ENCODE data around the gene HTT-AS. TPM values are rescaled to one million over a fixed set of nuclear protein-coding genes. Genes with fewer than 3 reads are reported as not detected.
"Not testable (repeated sequence)": the region's sequence is repeated elsewhere in the genome, so short reads cannot be mapped to it uniquely, and the experiment has no call there.

Gene HTT-AS
- total RNA-seq, 4 donors from 2014 or later, result not detected

GRCh38 chr4:3098346-3098745 lies 24.0 kb upstream of the HTT-AS start:
- Histone ChIP-seq H3K9me3 (no peaks in the 10 kb centered on the region), H3K4me3 (no peak overlapping the region), H3K27me3 (no peaks in the 10 kb centered on the region), H3K4me1 (no peaks in the 10 kb centered on the region), H3K27ac (replicated peaks in 1 of 4) (no peak overlapping the region), H3K36me3 (peaks cover 0 to 68% (median 55%) of the 10 kb centered on the region in 4 donors)
- WGBS, result 64% methylated on average over 2 of the region's 2 CpGs
- intact Hi-C loops (cut with DNase I), result no loop called here
- no peak for DNase-seq (ENCODE audit: extremely low spot score)
- TF ChIP-seq POLR2A (IDR thresholded peaks at IDR 0.05; ENCODE audit: low read depth) (no peak), CTCF (IDR thresholded peaks at IDR 0.05) (no peak), POLR2AphosphoS5 (IDR thresholded peaks at IDR 0.05) (no peak), EP300 (IDR thresholded peaks at IDR 0.05) (no peak)

- DNase-seq (ENCODE audit: extremely low spot score), result no peak
- no peaks in the 10 kb centered on the region for H3K4me1 ChIP-seq
- peaks cover 0 to 67% (median 46%) of the 10 kb centered on the region in 4 donors for H3K36me3 ChIP-seq
- no peak for TF ChIP-seq POLR2A (IDR thresholded peaks at IDR 0.05; ENCODE audit: low read depth)
- TF ChIP-seq EP300 (IDR thresholded peaks at IDR 0.05), result no peak
- TF ChIP-seq POLR2AphosphoS5 (IDR thresholded peaks at IDR 0.05), result no peak
- TF ChIP-seq CTCF (IDR thresholded peaks at IDR 0.05), result no peak
- 94% methylated on average over 3 of the region's 3 CpGs for WGBS
- no peak overlapping the region for H3K4me3 ChIP-seq
- H3K27ac ChIP-seq (replicated peaks in 1 of 4), result no peak overlapping the region
- no peaks in the 10 kb centered on the region for H3K27me3 ChIP-seq
- intact Hi-C loops (cut with DNase I), result no loop called here
- H3K9me3 ChIP-seq, result no peaks in the 10 kb centered on the region
These were observed 21.9 kb upstream of the HTT-AS start for GRCh38 chr4:3096202-3096601.

DNA sequence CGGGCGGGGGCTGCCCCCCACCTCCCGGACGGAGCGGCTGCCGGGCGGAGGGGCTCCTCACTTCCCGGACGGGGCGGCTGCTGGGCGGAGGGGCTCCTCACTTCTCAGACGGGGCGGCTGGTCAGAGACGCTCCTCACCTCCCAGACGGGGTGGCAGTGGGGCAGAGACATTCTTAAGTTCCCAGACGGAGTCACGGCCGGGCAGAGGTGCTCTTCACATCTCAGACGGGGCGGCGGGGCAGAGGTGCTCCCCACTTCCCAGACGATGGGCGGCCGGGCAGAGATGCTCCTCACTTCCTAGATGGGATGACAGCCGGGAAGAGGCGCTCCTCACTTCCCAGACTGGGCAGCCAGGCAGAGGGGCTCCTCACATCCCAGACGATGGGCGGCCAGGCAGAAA lies 20.4 kb upstream of the HTT-AS start:
- H3K9me3 ChIP-seq; DNase-seq (ENCODE audit: extremely low spot score); H3K27ac ChIP-seq (replicated peaks in 1 of 4); H3K27me3 ChIP-seq; H3K4me3 ChIP-seq; H3K4me1 ChIP-seq; intact Hi-C loops (cut with DNase I): not testable (repeated sequence)
- 96% methylated on average over 28 of the region's 28 CpGs for WGBS
- H3K36me3 ChIP-seq, result peaks cover 0 to 60% (median 39%) of the 10 kb centered on the region in 4 donors

- no peak for DNase-seq (ENCODE audit: extremely low spot score)
- WGBS, result 69% methylated on average over 5 of the region's 5 CpGs
- H3K4me1 ChIP-seq, result no peaks in the 10 kb centered on the region
- no peak overlapping the region for H3K4me3 ChIP-seq
- H3K36me3 ChIP-seq, result peaks cover 0 to 72% (median 41%) of the 10 kb centered on the region in 4 donors
- no peaks in the 10 kb centered on the region for H3K9me3 ChIP-seq
- TF ChIP-seq EP300 (IDR thresholded peaks at IDR 0.05), result no peak
- no peak for TF ChIP-seq POLR2AphosphoS5 (IDR thresholded peaks at IDR 0.05)
- no peak for TF ChIP-seq CTCF (IDR thresholded peaks at IDR 0.05)
- no peak for TF ChIP-seq POLR2A (IDR thresholded peaks at IDR 0.05; ENCODE audit: low read depth)
- H3K27me3 ChIP-seq, result no peaks in the 10 kb centered on the region
- intact Hi-C loops (cut with DNase I), result no loop called here
- H3K27ac ChIP-seq (replicated peaks in 1 of 4), result no peak overlapping the region
These were observed 17.1 kb upstream of the HTT-AS start for GRCh38 chr4:3091464-3091863.

GRCh38 chr4:3087115-3087797 lies 12.9 kb upstream of the HTT-AS start:
- no peak overlapping the region for H3K4me3 ChIP-seq
- no peak for DNase-seq (ENCODE audit: extremely low spot score)
- no peak overlapping the region for H3K27ac ChIP-seq (replicated peaks in 1 of 4)
- WGBS, result 90% methylated on average over 4 of the region's 4 CpGs
- intact Hi-C loops (cut with DNase I), result no loop called here
- H3K36me3 ChIP-seq, result peaks cover 0 to 42% (median 22%) of the 10 kb centered on the region in 4 donors
- TF ChIP-seq POLR2AphosphoS5 (IDR thresholded peaks at IDR 0.05) (no peak), EP300 (IDR thresholded peaks at IDR 0.05) (no peak), CTCF (IDR thresholded peaks at IDR 0.05) (no peak), POLR2A (IDR thresholded peaks at IDR 0.05; ENCODE audit: low read depth) (no peak)
- no peaks in the 10 kb centered on the region for H3K9me3 ChIP-seq
- H3K27me3 ChIP-seq, result no peaks in the 10 kb centered on the region
- H3K4me1 ChIP-seq, result peaks cover 0 to 25% (median 2%) of the 10 kb centered on the region in 4 donors

All from esophagus muscularis mucosa (tissue), 4 donors.